ENCODE data around the gene FANCC. TPM values are rescaled to one million over a fixed set of nuclear protein-coding genes. Genes with fewer than 3 reads are reported as not detected.

FANCC gene
- total and polyA plus RNA-seq, 2 donors (not counting 1 experiment from before 2014, with no cell fraction given): 8.9 to 9.0 TPM

DNA sequence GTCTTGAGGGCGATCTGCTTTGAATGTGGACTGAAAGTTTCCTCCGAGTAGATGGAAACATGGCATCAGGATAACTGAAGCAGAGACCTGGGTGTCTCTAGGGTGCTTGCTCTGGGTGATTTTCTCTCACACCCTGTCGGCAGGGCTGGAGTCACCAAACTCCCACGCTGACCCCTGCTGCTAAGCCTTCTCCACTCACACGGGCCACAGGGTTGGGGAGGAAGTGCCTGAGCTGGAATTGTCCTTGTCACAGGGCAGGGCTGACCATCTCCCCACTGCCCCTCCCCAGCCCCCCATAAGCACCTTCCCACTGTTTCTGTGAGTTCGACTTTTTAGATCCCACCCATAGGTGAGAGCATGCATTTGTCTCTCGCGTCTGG, 212.9 kb downstream of the FANCC start:
- Histone ChIP-seq H3K4me1 (ENCODE audit: control insufficient read depth, extremely low read depth, insufficient read depth, low read length) (peaks cover 2% of the 10 kb centered on the region), H3K36me3 (ENCODE audit: control insufficient read depth, insufficient read depth, low read length) (peaks cover 2% of the 10 kb centered on the region), H3K9ac (ENCODE audit: insufficient read depth, low read length) (no peak overlapping the region), H3K4me2 (ENCODE audit: extremely low read depth, insufficient read depth, low read length) (no peak overlapping the region), H3K27ac (ENCODE audit: insufficient read depth, low read length) (no peak overlapping the region), H2AFZ (ENCODE audit: low read length) (no peak overlapping the region), H3K27me3 (ENCODE audit: control insufficient read depth, insufficient read depth, low read length) (no peaks in the 10 kb centered on the region), H3K79me2 (ENCODE audit: control insufficient read depth, insufficient read depth, low read length) (no peaks in the 10 kb centered on the region), H3K9me3 (ENCODE audit: control insufficient read depth, insufficient read depth, low read depth, low read length) (no peaks in the 10 kb centered on the region), H4K20me1 (ENCODE audit: control insufficient read depth, extremely low read depth, insufficient read depth, low read length) (no peaks in the 10 kb centered on the region), H3K4me3 (replicated peaks in 1 of 4; ENCODE audit: control extremely low read depth in 1 of 4, insufficient read depth in 1 of 4, low read depth in 3 of 4, low read length in 4 of 4) (no peak overlapping the region)
- no peak for TF ChIP-seq EZH2 (IDR thresholded peaks at IDR 0.05; ENCODE audit: low read length, missing control alignments)
- TF ChIP-seq, protein P1, sequence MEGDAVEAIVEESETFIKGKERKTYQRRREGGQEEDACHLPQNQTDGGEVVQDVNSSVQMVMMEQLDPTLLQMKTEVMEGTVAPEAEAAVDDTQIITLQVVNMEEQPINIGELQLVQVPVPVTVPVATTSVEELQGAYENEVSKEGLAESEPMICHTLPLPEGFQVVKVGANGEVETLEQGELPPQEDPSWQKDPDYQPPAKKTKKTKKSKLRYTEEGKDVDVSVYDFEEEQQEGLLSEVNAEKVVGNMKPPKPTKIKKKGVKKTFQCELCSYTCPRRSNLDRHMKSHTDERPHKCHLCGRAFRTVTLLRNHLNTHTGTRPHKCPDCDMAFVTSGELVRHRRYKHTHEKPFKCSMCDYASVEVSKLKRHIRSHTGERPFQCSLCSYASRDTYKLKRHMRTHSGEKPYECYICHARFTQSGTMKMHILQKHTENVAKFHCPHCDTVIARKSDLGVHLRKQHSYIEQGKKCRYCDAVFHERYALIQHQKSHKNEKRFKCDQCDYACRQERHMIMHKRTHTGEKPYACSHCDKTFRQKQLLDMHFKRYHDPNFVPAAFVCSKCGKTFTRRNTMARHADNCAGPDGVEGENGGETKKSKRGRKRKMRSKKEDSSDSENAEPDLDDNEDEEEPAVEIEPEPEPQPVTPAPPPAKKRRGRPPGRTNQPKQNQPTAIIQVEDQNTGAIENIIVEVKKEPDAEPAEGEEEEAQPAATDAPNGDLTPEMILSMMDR (conservative IDR thresholded peaks at IDR 0.05 in 1 of 2, IDR thresholded peaks at IDR 0.05 in 1 of 2; ENCODE audit: low read depth in 1 of 2, low read length in 2 of 2): no peak
- DNase-seq (ENCODE audit: low read depth in 2 of 2): no peak

DNA sequence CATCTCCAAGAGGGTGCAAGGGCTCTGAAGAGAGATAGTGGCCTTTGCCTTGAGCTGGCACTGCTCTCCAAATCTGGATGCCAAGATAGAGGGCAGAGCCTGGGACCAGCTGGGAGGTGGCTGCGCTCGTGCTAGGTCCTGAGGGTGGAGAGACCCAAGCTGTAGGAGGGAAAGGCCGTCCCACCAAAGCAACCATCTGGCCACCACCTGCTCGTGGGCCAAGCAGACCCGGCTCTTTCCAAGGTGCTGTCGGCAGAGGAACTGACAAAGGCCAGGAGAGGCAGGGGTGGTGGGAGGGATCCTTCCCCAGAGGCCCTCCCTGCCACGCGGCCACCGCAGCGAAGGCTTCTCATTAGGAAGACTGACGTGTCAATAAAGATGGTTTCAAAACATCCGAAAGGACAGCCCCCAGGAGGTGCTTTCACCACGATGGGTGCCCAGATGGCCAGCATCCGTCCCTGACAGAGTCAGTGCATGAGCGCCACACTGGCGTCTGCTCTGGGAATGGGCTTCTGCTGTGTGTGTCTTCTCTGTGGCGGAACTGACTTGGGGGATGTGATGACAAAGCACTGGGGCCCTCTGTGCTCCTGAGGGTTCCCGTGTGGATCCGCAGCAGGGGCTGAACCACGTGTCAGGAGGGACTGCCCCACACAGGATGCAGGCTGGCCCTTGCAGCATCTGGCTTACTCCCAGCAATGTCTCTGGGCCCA, 213.5 kb downstream of the FANCC start:
- peaks cover 2% of the 10 kb centered on the region for H3K4me1 ChIP-seq (ENCODE audit: control insufficient read depth, extremely low read depth, insufficient read depth, low read length)
- no peak for DNase-seq (ENCODE audit: low read depth in 2 of 2)

DNA sequence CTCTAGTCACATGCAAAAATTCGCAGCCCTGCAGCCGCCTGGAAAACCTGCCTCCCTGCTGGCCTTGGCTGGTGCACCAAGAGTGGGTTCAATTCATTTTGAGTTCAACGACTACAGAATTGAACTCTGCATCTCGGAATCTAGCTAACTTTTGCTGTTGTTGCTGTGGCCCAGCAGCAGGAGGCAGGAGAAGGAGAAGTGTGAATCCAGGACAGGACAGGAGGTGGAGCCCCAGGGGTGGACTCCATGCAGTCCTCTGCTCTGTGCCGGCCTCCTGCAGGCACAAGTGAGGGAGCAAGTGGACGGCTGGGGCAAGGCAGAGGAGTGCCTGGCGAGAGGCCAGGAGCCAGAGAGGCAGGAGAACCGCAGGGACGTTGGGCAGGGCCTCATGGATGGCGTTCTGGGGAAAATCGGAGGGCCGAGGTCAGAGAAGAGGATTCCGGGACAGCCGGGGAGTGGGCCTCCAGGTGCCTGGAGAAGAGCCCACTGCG, 214.2 kb downstream of the FANCC start:
- no peak overlapping the region for H3K4me3 ChIP-seq (replicated peaks in 1 of 4; ENCODE audit: control extremely low read depth in 1 of 4, insufficient read depth in 1 of 4, low read depth in 3 of 4, low read length in 4 of 4)
- peak in 1 of 2 donors; percentile 33 for DNase-seq (ENCODE audit: low read depth in 2 of 2)
- no peaks in the 10 kb centered on the region for H3K27me3 ChIP-seq (ENCODE audit: control insufficient read depth, insufficient read depth, low read length)
- no peak overlapping the region for H2AFZ ChIP-seq (ENCODE audit: low read length)
- H3K9ac ChIP-seq (ENCODE audit: insufficient read depth, low read length): no peak overlapping the region
- no peak overlapping the region for H3K4me2 ChIP-seq (ENCODE audit: extremely low read depth, insufficient read depth, low read length)
- peaks cover 2% of the 10 kb centered on the region for H3K4me1 ChIP-seq (ENCODE audit: control insufficient read depth, extremely low read depth, insufficient read depth, low read length)
- H3K9me3 ChIP-seq (ENCODE audit: control insufficient read depth, insufficient read depth, low read depth, low read length): no peaks in the 10 kb centered on the region
- no peaks in the 10 kb centered on the region for H3K79me2 ChIP-seq (ENCODE audit: control insufficient read depth, insufficient read depth, low read length)
- no peaks in the 10 kb centered on the region for H4K20me1 ChIP-seq (ENCODE audit: control insufficient read depth, extremely low read depth, insufficient read depth, low read length)
- no peak overlapping the region for H3K27ac ChIP-seq (ENCODE audit: insufficient read depth, low read length)
- TF ChIP-seq, protein P1 (conservative IDR thresholded peaks at IDR 0.05 in 1 of 2, IDR thresholded peaks at IDR 0.05 in 1 of 2; ENCODE audit: low read depth in 1 of 2, low read length in 2 of 2): peak in 1 of 2 donors; percentile 30
- no peak for TF ChIP-seq EZH2 (IDR thresholded peaks at IDR 0.05; ENCODE audit: low read length, missing control alignments)
- H3K36me3 ChIP-seq (ENCODE audit: control insufficient read depth, insufficient read depth, low read length): peaks cover 2% of the 10 kb centered on the region

More for the DNA sequence above, 213.5 kb downstream of the FANCC start:
- H3K4me3 ChIP-seq (replicated peaks in 1 of 4; ENCODE audit: control extremely low read depth in 1 of 4, insufficient read depth in 1 of 4, low read depth in 3 of 4, low read length in 4 of 4): no peak overlapping the region
- H3K4me2 ChIP-seq (ENCODE audit: extremely low read depth, insufficient read depth, low read length): no peak overlapping the region
- H3K79me2 ChIP-seq (ENCODE audit: control insufficient read depth, insufficient read depth, low read length): no peaks in the 10 kb centered on the region
- no peak overlapping the region for H3K9ac ChIP-seq (ENCODE audit: insufficient read depth, low read length)
- no peak overlapping the region for H2AFZ ChIP-seq (ENCODE audit: low read length)
- no peak for TF ChIP-seq EZH2 (IDR thresholded peaks at IDR 0.05; ENCODE audit: low read length, missing control alignments)
- TF ChIP-seq, protein P1 (conservative IDR thresholded peaks at IDR 0.05 in 1 of 2, IDR thresholded peaks at IDR 0.05 in 1 of 2; ENCODE audit: low read depth in 1 of 2, low read length in 2 of 2): no peak
- H3K36me3 ChIP-seq (ENCODE audit: control insufficient read depth, insufficient read depth, low read length): peaks cover 2% of the 10 kb centered on the region
- no peak overlapping the region for H3K27ac ChIP-seq (ENCODE audit: insufficient read depth, low read length)
- H3K9me3 ChIP-seq (ENCODE audit: control insufficient read depth, insufficient read depth, low read depth, low read length): no peaks in the 10 kb centered on the region
- no peaks in the 10 kb centered on the region for H3K27me3 ChIP-seq (ENCODE audit: control insufficient read depth, insufficient read depth, low read length)
- H4K20me1 ChIP-seq (ENCODE audit: control insufficient read depth, extremely low read depth, insufficient read depth, low read length): no peaks in the 10 kb centered on the region
